Measurements from ENCODE around the gene RERGL.

DNA sequence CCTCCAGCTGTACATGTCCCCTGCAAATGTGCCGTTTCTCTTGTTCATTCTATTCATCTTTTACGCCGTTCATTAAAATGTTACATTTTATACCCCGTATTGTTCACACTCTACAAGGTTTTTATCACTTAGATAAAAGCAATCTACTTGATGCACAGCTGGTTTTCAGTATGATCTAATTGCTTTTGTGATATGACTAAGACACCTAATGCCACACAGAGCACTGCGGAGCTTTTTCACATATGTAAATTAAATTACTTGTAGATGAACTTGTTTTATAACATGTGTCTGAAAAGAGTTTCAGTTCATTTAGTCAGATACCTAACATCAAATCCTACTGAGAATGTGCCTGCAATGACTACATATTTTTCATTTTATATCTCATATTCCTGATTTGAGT, 40.9 kb upstream of the RERGL start:
- TF ChIP-seq, protein P1, sequence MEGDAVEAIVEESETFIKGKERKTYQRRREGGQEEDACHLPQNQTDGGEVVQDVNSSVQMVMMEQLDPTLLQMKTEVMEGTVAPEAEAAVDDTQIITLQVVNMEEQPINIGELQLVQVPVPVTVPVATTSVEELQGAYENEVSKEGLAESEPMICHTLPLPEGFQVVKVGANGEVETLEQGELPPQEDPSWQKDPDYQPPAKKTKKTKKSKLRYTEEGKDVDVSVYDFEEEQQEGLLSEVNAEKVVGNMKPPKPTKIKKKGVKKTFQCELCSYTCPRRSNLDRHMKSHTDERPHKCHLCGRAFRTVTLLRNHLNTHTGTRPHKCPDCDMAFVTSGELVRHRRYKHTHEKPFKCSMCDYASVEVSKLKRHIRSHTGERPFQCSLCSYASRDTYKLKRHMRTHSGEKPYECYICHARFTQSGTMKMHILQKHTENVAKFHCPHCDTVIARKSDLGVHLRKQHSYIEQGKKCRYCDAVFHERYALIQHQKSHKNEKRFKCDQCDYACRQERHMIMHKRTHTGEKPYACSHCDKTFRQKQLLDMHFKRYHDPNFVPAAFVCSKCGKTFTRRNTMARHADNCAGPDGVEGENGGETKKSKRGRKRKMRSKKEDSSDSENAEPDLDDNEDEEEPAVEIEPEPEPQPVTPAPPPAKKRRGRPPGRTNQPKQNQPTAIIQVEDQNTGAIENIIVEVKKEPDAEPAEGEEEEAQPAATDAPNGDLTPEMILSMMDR (IDR thresholded peaks at IDR 0.05), result no peak
- TF ChIP-seq POLR2A (IDR thresholded peaks at IDR 0.05), result no peak
